Measurements from ENCODE around the gene CCDC169.

DNA sequence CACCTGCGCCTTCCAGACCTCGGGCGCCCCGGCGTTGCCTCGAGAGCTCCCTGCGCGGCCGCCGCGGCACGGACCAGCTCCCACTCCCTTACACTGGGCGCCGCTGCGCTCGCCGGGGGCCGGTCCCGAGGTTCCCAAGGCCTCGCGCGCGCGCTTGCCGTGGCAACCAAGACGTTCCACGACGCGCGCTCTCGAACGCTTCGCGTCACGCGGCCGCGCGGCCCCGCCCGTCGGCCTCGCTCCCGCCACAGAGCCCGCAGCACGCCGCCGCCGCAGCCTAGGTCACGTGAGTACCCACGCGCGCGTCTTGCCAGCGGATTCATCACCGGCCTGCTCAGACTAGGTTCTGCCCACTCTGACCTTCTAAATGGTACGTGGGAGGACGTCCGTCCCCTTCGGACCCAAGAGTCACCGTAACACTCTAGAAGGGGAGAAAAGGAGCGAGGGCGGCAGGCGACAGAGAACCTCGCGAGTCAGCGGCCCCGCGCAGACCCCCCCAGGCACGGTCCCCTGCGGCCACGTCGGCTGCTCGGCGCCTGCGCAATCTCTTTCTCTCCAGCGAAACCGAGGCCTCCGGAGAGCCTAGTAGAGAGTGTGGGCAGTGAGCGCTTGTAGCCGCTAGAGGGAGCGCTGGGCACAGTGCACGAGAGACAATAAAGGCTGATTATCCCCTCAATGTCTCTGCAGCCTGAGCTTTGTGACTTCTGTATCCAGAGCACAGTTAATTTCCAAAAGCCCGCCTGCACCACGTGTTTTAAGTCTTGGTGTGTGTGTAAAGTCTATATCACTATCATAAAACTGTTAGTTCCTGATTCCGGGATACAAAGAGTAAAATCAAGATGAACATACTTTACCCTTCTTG is 48.8 kb upstream of the CCDC169 start, which contains the start of gene SPART:
- TF ChIP-seq, protein P1, sequence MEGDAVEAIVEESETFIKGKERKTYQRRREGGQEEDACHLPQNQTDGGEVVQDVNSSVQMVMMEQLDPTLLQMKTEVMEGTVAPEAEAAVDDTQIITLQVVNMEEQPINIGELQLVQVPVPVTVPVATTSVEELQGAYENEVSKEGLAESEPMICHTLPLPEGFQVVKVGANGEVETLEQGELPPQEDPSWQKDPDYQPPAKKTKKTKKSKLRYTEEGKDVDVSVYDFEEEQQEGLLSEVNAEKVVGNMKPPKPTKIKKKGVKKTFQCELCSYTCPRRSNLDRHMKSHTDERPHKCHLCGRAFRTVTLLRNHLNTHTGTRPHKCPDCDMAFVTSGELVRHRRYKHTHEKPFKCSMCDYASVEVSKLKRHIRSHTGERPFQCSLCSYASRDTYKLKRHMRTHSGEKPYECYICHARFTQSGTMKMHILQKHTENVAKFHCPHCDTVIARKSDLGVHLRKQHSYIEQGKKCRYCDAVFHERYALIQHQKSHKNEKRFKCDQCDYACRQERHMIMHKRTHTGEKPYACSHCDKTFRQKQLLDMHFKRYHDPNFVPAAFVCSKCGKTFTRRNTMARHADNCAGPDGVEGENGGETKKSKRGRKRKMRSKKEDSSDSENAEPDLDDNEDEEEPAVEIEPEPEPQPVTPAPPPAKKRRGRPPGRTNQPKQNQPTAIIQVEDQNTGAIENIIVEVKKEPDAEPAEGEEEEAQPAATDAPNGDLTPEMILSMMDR (conservative IDR thresholded peaks at IDR 0.05; ENCODE audit: low read length), result peak; percentile 85
- no peak for TF ChIP-seq EZH2phosphoT487 (IDR thresholded peaks at IDR 0.05; ENCODE audit: borderline replicate concordance)

All from Loucy (cell line).